GM19025 (cell line): ENCODE data around the gene MYH11.
"Not testable (repeated sequence)": the region's sequence is repeated elsewhere in the genome, so short reads cannot be mapped to it uniquely, and the experiment has no call there.

Experiments
- ATAC-seq: cut with Tn5 transposase; IDR thresholded peaks from one replicate; pipeline ENCODE4 v1.9.1; 2021; ENCODE audit warnings: mild to moderate bottlenecking, low read depth, moderate library complexity; ENCODE audit not compliant: unreplicated experiment

MYH11 gene

DNA sequence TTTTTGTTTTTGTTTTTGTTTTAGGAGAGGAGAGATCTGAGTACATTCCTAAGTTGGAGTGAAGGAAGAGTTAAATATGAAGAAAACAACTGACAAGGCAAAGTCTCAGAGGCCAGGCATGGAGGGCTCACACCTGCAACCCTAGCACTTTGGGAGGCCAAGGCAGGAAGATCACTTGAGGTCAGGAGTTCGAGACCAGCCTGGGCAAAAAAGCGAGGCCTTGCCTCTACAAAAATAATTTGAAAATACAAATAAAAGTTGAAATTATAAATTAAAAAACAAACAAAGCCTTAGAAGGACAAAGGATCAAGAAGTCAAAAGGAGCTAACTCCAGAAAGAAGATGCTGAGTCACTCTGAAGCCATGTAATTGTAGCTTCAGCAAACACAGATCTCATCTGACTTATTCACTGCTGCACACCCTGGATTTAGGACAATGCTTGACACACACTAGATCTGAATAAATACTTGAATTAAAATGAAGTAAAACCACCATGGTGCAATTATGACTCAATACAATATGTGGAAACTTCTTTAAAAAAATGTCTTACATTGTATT lies 22.5 kb upstream of the MYH11 start:
- ATAC-seq = no peak

DNA sequence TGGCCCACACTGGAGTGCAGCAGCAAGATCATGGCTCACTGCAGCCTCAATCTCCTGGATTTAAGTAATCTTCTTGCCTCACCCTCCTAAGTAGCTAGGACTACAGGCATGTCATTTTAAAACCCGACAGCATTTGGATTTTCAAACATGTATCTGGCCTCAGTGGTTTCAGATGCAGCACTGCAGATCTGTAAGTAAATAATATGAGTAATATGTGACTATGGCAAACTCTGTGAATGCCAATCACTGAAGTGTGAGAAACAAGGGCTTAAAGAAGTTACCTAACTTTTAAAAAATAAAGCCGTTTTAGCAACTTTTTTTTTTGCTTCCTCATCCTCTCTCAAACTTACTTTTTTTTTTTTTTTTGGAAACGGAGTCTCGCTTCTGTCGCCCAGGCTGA lies 19.7 kb upstream of the MYH11 start:
- no peak for ATAC-seq

DNA sequence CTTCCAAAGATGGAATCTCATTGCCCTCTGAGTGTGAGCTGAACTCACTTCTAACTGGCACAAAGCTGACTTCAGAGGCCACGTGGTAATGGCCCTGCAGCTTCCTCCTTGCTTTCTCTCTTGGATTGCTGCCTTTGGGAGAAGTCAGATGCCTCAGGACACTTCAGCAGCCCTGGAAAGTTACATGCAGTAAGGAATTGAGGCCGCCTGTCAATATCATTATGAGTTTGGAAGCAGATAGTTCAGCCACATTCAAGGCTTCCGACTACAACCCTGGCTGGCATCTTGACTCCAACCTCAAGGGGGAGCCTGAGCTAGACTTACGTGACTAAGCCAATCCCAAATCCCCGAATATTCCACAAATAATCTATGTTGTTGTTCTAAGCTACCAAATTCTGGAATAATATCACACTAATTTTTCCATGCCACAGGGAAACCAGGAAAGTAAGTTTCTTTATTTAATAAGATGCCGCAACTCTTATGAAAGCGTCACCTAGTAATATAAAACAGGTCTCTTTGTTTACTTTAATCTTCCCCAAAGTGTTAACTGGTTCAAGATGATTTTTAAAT lies 18.0 kb upstream of the MYH11 start:
- ATAC-seq = no peak

DNA sequence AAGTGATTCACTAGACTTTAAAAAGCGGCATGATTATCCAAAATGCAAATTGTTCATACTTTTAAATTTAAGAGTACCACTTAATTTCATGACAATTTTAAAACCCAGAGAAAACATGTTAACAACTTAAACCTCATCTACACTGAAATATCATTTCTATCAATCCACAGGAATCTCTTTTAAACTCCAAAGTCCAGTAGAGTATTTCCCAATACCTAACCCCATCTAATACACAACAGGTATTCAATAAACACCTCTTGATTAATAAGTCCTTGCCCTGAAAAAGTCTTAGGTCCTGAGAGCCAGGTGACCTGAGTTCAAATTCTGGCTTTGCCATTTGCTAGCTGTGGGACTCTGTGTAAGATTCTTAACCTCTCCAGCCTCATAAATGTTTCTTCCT lies 16.9 kb upstream of the MYH11 start:
- no peak for ATAC-seq

DNA sequence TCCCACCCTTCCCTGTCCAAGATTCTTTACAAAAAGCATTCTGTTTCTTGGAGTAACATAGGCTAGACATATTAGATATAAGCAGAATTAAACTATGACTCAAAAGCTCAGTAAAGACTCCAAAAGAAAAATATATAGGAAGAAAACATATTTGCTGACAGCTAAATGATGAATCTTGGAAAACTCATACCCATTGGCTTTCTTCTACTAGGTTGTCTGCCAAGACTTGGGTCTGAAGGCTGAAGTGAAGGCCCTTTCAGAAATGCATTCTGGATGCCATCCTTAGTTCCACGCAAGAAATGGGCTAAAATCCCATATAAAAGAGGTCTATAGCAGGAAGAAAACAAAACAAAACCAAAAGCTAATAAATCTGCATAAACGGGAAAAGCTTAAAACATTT lies 16.5 kb upstream of the MYH11 start:
- no peak for ATAC-seq

DNA sequence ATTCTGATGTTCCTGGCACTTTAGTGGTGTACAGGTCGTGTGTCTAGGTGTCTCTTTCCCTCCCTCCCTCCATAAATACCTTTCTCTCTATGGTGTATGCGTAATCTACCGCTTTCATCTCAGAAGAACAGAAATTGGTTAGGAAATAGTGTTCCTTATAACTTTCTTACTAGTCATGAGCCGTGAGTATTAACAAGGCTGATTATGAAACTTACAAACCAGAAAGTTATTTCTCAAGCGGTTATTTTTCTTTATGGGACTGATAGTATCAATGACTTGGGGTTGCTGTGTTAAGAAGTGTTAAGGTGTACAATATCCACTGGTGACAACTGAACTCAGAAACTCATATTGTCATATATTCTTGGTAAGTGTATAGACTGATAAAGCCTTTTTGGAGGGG lies 13.2 kb upstream of the MYH11 start:
- ATAC-seq = no peak

DNA sequence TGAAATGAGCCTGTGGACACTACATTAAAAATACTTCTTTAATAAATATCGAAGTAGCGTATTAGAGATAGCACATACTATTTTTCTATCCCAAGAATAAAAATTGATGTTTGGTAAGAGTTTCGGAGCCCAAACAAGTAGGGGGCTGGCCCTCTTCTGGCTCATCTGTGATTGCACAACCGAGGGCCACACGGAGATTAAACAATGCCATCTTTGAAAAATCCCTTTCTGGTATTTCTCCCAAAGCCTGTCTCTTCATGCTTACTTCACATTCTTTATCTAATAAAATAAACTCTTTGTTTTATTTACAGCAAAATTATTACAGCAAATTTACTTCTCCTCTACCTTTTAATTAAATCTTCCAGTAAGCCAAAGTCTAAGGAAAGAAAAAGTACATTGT lies 9.6 kb upstream of the MYH11 start:
- ATAC-seq = no peak

DNA sequence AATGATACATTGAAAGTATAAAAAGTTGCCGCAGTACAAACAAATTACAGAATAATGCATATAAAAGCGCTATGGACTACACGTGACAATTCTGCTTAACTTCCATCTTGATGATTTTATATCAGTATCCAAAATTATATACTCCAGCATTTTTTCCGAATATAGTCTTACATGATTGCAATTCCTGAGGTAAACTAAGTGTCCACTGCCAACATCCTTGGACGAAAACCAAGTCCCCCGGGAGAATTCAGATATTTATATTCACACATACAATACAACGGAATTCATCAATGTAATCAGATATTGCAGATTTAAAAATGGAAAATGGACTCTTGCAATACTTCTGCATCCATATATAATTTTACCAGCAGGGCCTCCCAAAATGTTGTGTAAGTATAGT lies 8.9 kb upstream of the MYH11 start:
- ATAC-seq = no peak

DNA sequence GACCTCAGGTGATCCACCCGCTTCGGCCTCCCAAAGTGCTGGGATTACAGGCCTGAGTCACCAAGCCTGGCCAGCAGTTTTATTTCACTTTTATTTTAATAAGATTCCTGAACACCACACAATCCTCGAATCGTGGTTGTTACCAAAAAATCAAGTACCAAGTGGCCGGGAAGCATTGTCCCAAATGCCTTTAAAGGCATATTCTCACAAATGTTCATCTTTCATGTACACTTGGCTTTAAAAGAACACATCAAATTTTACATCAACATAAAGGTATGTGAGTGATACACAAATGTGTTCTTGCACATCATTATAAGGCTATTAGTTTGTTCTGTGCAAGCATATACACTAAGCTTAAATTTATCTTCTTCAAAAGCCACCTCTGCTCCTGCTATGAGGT lies 8.1 kb upstream of the MYH11 start:
- ATAC-seq = no peak

DNA sequence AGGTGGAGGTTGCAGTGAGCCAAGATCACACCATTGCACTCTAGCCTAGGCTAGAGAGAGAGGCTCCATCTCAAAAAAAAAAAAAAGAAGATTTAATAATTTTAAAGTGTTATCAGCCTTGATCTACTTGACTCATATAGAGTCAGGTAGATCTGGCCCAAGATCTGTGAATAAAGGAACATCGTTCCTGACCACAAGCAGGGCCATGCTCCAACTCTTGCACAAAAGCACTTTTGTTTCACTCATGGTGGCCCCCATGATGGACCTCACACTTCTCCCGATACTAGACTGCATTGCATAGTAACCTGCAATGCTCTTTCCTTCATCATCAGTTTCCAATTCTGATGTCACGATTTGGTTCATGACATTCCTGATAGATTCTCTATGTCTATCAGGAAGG lies 5.2 kb upstream of the MYH11 start:
- no peak for ATAC-seq

DNA sequence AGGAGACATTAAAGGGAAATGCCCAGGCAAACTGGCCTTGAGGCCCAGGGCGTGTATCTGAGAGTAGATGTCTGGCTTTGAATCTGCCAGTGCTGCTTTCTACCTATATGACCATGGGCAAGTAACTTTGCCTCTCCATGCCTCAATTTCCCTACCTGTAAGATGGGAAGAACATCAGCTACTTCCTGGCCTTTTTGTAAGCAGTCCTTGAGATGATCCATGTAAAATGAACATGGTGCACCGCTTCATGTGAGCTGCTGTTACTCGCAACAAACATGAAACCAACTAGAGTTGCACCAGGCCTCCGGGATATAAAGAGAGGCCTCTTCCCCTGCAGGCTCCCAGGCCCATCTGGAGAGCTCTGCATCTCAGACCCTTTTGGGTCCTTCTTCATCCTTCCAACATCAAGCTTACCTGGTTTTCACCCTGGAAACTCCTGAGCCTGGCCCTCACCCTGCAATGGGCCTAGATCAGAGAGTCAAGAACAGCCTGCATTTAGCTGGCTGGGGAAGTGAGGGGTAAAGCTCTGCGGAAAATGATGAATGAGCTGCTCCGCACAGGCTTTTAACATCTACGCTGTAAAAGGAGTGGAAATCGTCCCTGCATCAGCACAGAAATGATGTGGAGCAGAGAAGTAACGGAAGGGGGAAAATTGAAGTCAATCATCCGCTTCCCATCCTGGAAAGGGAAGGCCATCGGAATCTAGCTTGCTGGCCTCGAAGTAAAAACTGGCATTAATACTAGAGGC lies 2.3 kb upstream of the MYH11 start:
- no peak for ATAC-seq

DNA sequence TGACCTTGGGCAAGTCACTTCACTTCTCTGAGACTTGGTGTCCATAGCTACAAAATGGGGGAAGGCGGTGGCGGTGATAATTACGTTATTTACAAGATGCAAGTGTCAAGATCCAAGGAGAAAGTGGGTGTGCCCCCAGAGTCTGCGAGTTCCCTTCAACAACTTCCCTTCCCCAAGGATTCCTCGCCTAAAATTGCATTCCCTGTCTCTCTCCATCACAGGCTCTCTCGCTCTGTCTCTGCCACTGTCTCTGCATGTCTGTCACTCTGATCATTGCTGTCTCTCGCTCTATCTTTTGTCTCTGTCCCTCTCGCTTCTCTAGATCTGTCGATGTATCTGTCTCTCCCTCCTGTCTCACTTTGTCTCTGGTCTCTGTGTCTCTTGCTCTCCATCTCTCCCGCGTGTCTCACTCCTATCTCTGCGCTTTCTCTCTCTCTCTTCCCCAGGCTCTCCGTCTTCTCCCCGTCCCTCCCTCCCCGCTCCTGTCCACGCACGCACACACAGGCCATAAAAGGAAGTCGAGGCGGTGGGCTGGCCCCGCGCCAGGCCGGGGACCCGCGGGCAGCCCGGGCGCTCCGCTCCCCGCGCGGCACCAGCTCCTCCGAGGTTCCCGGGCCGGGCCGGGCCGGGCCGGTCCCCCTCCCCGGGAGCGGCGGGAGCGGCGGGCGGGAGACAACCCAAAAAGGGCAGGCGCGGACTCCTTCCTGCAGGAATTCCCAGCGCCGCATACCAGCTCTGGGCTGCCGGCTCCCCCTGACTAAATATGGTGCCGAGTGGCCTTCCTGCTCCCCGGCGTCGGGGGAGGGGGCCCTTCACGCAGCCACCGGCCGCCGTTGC lies 1.1 kb upstream of the MYH11 start:
- ATAC-seq = no peak

DNA sequence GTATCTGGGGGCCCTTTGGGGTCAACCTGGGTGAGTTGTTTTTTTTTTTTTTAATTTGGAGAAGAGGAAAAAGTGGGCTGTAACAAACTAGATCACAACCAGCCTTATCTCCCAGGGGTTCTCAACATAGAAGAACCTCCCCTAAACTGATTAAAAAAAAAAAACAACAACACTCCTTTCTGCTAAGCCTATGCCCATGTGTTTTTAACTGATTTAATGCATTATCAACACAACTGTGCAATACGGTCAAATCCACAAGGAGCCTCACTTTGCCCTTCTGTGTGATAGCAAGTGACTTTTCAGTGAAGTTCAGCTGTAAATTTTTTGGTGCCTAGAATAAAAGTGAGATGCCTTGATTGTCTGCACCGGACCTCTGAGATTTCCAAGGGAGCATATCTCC lies 646 bp downstream of the MYH11 start:
- ATAC-seq = no peak

DNA sequence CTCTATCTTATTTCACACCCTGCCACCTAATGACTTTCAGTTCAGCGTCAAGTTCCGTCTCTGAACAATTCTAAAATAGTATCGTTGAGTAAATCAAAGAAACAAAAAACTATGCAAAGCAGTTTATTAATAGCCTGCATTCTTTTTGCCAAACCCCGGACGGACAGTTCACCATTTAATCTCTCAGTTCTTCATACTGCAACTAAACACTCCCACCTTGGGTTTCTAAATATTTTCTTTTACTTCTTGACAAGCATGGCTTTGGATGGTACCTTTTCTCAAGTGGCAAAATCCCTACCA lies 1.2 kb downstream of the MYH11 start:
- peak; percentile 76 for ATAC-seq

DNA sequence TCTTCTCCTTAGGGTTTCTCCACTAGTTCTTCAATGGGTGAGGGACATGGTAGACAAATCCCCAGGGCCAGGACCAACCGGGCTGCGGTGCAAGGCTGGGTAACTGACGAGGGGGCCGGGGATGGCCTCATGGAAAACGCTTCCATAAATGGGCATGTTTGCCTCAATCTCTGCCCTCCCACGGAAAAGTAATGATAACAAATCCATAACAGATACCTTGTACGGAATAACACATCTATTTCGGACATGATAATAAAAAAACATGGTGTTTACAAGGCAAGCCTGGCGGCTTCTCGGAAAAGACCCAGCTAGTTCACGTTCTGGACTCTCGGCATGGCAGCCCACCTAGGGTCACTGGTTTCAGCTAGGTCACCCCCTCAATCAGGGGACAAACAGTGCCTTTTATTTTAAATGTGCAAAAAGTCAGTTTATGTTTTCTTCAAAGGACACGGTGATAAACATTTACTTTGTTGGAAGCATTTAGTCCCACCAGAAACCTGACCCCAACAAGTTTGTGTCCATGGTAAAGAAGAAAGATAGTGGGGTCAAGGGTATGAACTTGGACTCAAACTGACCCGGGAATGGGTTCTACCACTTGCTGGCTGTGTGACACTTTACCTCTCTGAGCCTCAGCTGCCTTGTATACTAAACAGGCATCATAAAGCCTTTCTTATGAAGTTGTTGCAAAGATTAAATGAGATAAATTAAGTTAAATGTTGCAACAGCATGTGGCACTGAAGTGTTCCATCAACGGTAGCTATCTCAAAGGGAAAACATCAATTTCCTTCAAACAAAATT lies 1.7 kb downstream of the MYH11 start:
- ATAC-seq = no peak

DNA sequence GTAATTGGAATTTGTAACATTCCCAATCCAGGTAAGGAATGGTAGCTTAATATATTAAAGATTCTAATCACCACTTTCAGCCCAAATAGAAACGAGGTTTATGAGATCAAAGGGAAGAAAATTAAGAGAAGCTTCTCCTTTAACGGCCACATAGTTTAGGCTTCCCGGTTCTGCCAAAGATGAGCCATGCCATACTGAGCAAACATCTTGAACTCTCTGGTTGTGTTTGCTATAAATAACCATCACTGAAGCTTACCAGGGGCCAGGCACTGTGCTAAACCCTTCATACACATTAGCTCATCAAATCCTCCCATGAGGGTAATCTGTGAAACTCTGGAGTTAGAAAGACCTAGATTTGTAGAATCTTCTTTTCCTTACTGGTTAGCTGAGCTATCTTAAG lies 2.8 kb downstream of the MYH11 start:
- ATAC-seq = no peak

DNA sequence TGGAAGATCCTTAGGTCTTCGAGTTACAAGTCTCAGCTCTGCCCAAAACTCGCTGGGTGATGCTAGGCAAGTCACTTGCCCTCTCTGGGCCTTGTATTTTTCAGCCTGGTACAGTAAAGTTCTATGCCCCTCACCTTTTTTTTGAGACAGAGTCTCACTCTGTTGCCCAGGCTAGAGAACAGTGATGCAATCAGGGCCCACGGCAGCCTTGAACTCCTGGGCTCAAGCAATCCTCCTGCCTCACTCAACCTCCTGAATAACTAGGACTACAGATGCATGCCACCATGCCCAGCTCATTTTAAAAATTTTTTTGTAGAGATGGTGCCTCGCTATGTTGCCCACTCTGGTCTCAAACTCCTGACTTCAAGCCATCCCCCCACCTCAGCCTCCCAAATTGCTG lies 3.8 kb downstream of the MYH11 start:
- ATAC-seq = no peak

DNA sequence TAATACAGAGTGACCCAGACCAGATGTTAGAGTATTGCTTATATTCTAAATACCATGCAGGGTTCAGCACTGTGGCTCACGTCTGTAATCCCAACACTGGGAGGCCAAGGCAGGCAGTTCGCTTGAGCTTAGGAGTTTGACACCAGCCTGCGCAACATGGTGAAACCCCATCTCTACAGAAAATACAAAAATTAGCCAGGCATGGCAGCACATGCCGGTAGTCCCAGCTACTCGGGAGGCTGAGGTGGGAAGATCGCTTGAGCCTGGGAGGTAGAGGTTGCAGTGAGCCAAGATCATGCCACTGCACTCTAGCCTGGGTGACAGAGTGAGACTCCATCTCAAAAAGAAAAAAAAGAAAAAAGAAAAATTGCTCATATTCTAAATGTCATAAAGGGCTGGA lies 6.3 kb downstream of the MYH11 start:
- ATAC-seq = not testable (repeated sequence)

DNA sequence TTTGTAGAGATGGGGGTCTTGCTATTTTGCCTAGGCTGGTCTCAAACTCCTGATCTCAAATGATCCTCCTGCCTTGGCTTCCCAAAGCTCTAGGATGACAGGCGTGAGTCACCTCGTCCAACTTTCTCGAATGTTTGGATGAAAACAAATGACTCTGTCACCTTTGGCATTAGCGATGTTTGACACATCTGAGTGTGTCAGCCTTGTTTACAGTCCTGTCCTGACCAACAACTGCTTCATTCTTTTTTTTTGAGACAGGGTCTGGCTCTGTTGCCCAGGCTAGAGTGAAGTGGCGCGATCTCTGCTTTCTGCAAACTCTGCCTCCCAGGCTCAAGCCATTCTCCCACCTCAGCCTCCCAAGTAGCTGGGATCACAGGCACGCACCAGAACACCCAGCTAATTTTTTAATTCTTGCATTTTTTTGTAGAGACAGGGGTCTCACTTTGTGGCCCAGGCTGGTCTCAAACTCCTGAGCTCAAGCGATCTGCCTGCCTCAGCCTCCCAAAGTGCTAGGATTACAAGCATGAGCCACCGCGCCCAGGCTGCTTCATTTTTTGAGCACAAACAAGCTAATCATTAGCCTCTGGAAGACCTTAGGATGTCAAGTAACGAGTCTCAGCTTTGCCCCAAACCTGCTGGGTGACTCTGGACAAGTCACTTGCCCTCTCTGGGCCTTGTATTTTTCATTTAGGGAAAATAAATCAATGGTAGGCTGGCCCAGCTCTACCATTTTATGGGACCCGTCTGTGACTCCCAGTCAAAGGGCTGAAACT lies 7.4 kb downstream of the MYH11 start:
- no peak for ATAC-seq

DNA sequence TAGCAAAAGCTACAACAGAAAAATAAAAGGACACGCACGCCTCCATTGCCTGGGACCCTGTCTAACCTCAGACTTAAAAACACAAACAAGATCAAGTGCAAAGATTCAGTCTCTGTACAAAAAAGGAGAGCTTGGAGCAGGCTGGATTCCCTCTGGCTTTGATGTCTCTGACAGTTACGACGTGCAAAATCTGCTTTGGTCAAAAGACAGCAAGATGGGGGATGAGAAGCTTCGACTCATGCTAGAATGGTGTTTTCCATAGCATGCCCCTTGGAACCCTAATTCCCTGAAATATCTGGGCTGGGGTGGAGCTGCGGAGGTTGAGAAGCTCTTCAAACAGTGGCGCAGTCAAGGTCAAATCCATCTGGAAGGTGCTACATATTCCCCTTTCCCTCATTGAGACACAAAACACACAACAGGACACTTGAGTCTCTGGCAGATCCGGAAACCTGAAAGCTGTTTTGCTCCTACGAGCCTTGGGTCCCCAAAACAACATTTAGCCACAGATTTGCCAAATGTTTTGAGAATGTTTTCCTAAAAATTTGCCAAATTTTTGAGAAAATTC lies 9.1 kb downstream of the MYH11 start:
- no peak for ATAC-seq
